Large intestine (tissue), 12 donors: ENCODE results near the gene TECR. TPM values are rescaled to one million over a fixed set of nuclear protein-coding genes. Genes with fewer than 3 reads are reported as not detected.

Experiments used
- DNase-seq, 2 donors: peaks; one replicate each; pipeline versions ENCODE4 v3.0.0 to v3.0.0-alpha.2; 2013
- H3K27ac ChIP-seq: one replicate; pipeline ENCODE4 v1.5.1; 2013; ENCODE audit warnings: low read length
- H3K27me3 ChIP-seq: 2 replicates; pipeline ENCODE4 v1.6.1; 2013; ENCODE audit warnings: low read length; ENCODE audit not compliant: control insufficient read depth, insufficient read depth
- H3K36me3 ChIP-seq: 2 replicates; pipeline ENCODE4 v1.6.1; 2013; ENCODE audit warnings: low read length; ENCODE audit not compliant: control insufficient read depth, insufficient read depth
- H3K4me1 ChIP-seq: one replicate; pipeline ENCODE4 v1.6.1; 2013; ENCODE audit warnings: low read length; ENCODE audit not compliant: control insufficient read depth, insufficient read depth
- H3K4me3 ChIP-seq: one replicate; pipeline ENCODE4 v1.5.1; 2013; ENCODE audit warnings: low read length
- H3K9me3 ChIP-seq: one replicate; pipeline ENCODE4 v1.6.1; 2013; ENCODE audit warnings: mild to moderate bottlenecking, low read depth, low read length, moderate library complexity; ENCODE audit not compliant: control insufficient read depth
- WGBS: methylation state at CpG from one replicate; pipeline ENCODE4 v1.1.5; 2013; ENCODE audit warnings: low lambda C conversion rate; ENCODE audit not compliant: insufficient coverage; 5-methylcytosine and 5-hydroxymethylcytosine counted together
- long read RNA-seq, 11 donors: transcript quantifications; one replicate each; lab custom pipeline, GENCODE V29; 2026
- polyA plus RNA-seq: library from polyadenylated mRNA; unstranded; fragments of 120-200 nt; gene quantifications from one replicate; pipeline ENCODE4 v1.2.1, GENCODE V29; 2013

Gene TECR
- 236 TPM for polyA plus RNA-seq
- long read RNA-seq, donor 1, transcript TECR-201 (13 exons, 1,171 nt), result major isoform, 62 of 245 reads
- long read RNA-seq, donor 1, partial matches to known transcripts, result 167 of 245 reads
- long read RNA-seq, donor 1, other reads (novel, unspliced or antisense), result 11 of 245 reads
- long read RNA-seq, donor 2, transcript TECR-201 (13 exons, 1,171 nt), result major isoform, 112 of 552 reads
- long read RNA-seq, donor 2, transcript TECR-226 (13 exons, 1,170 nt), result minor isoform, 5 of 552 reads
- long read RNA-seq, donor 2, partial matches to known transcripts, result 426 of 552 reads
- long read RNA-seq, donor 2, other reads (novel, unspliced or antisense), result 0 of 552 reads
- long read RNA-seq, donor 3, result 0 reads
- long read RNA-seq, donor 4, transcript TECR-201 (13 exons, 1,171 nt), result major isoform, 17 of 20 reads
- long read RNA-seq, donor 4, partial matches to known transcripts, result 0 of 20 reads
- long read RNA-seq, donor 4, other reads (novel, unspliced or antisense), result 0 of 20 reads
- long read RNA-seq, donor 5, transcript TECR-201 (13 exons, 1,171 nt), result major isoform, 49 of 301 reads
- long read RNA-seq, donor 5, partial matches to known transcripts, result 212 of 301 reads
- long read RNA-seq, donor 5, other reads (novel, unspliced or antisense), result 37 of 301 reads
- long read RNA-seq, donor 6, transcript TECR-201 (13 exons, 1,171 nt), result major isoform, 79 of 479 reads
- long read RNA-seq, donor 6, transcript TECR-226 (13 exons, 1,170 nt), result minor isoform, 5 of 479 reads
- long read RNA-seq, donor 6, partial matches to known transcripts, result 383 of 479 reads
- long read RNA-seq, donor 6, other reads (novel, unspliced or antisense), result 0 of 479 reads
- long read RNA-seq, donor 7, transcript TECR-201 (13 exons, 1,171 nt), result major isoform, 29 of 33 reads
- long read RNA-seq, donor 7, partial matches to known transcripts, result 0 of 33 reads
- long read RNA-seq, donor 7, other reads (novel, unspliced or antisense), result 0 of 33 reads
- long read RNA-seq, donor 8, transcript TECR-226 (13 exons, 1,170 nt), result minor isoform, 6 of 667 reads
- long read RNA-seq, donor 8, transcript TECR-201 (13 exons, 1,171 nt), result major isoform, 157 of 667 reads
- long read RNA-seq, donor 8, partial matches to known transcripts, result 441 of 667 reads
- long read RNA-seq, donor 8, other reads (novel, unspliced or antisense), result 56 of 667 reads
- long read RNA-seq, donor 9, transcript TECR-226 (13 exons, 1,170 nt), result minor isoform, 9 of 541 reads
- long read RNA-seq, donor 9, transcript TECR-201 (13 exons, 1,171 nt), result major isoform, 78 of 541 reads
- long read RNA-seq, donor 9, partial matches to known transcripts, result 412 of 541 reads
- long read RNA-seq, donor 9, other reads (novel, unspliced or antisense), result 35 of 541 reads
- long read RNA-seq, donor 10, transcript TECR-201 (13 exons, 1,171 nt), result major isoform, 106 of 130 reads
- long read RNA-seq, donor 10, partial matches to known transcripts, result 18 of 130 reads
- long read RNA-seq, donor 10, other reads (novel, unspliced or antisense), result 0 of 130 reads
- long read RNA-seq, donor 11, transcript TECR-201 (13 exons, 1,171 nt), result major isoform, 88 of 319 reads
- long read RNA-seq, donor 11, partial matches to known transcripts, result 27 of 319 reads
- long read RNA-seq, donor 11, other reads (novel, unspliced or antisense), result 189 of 319 reads

GRCh38 chr19:14529254-14530004 is at the start of gene TECR:
Gene TECR (plus strand): TSS chr19:14529594. CDS start chr19:14529697, 103 bp downstream.
- DNase-seq, result peak; percentile 100
- H3K36me3 ChIP-seq, result no peaks in the 10 kb centered on the region
- no peaks in the 10 kb centered on the region for H3K9me3 ChIP-seq
- peaks cover 9% of the 10 kb centered on the region for H3K4me1 ChIP-seq
- peak within 1 kb of the TSS; percentile 66 for H3K4me3 ChIP-seq
- no peaks in the 10 kb centered on the region for H3K27me3 ChIP-seq
- no CpG with 5 or more reads among the region's 59 CpGs for WGBS
- peak within 1 kb of the TSS; percentile 98 for H3K27ac ChIP-seq

- Histone ChIP-seq H3K4me3 (no peak overlapping the region), H3K4me1 (peaks cover 2% of the 10 kb centered on the region), H3K36me3 (peaks cover 40% of the 10 kb centered on the region), H3K9me3 (no peaks in the 10 kb centered on the region), H3K27ac (no peak overlapping the region), H3K27me3 (peaks cover 4% of the 10 kb centered on the region)
- DNase-seq, result no peak
- no CpG with 5 or more reads among the region's 43 CpGs for WGBS
These were observed 49.3 kb upstream of the TECR start for GRCh38 chr19:14479975-14480699.

- Histone ChIP-seq H3K4me3 (no peak overlapping the region), H3K9me3 (no peaks in the 10 kb centered on the region), H3K27me3 (no peaks in the 10 kb centered on the region), H3K36me3 (peaks cover 40% of the 10 kb centered on the region), H3K27ac (no peak overlapping the region), H3K4me1 (peaks cover 2% of the 10 kb centered on the region)
- DNase-seq, result no peak
- no CpG with 5 or more reads among the region's 5 CpGs for WGBS
These were observed 48.7 kb upstream of the TECR start for GRCh38 chr19:14480700-14481079.

- H3K36me3 ChIP-seq, result peaks cover 43% of the 10 kb centered on the region
- no peak overlapping the region for H3K4me3 ChIP-seq
- peaks cover 2% of the 10 kb centered on the region for H3K4me1 ChIP-seq
- H3K27ac ChIP-seq, result no peak overlapping the region
- no peaks in the 10 kb centered on the region for H3K27me3 ChIP-seq
- H3K9me3 ChIP-seq, result no peaks in the 10 kb centered on the region
- no CpG with 5 or more reads among the region's 18 CpGs for WGBS
- no peak for DNase-seq
These were observed 47.0 kb upstream of the TECR start for GRCh38 chr19:14482172-14482941.

- Histone ChIP-seq H3K36me3 (peaks cover 27% of the 10 kb centered on the region), H3K27me3 (no peaks in the 10 kb centered on the region), H3K27ac (no peak overlapping the region), H3K9me3 (no peaks in the 10 kb centered on the region), H3K4me1 (no peaks in the 10 kb centered on the region), H3K4me3 (no peak overlapping the region)
- no peak for DNase-seq
- WGBS, result 100% methylated on average over 3 of the region's 16 CpGs
These were observed 41.8 kb upstream of the TECR start for GRCh38 chr19:14487370-14488125.

GRCh38 chr19:14492756-14493337 is 36.5 kb upstream of the TECR start:
- no peak for DNase-seq
- Histone ChIP-seq H3K27me3 (no peaks in the 10 kb centered on the region), H3K4me3 (no peak overlapping the region), H3K36me3 (peaks cover 18% of the 10 kb centered on the region), H3K27ac (no peak overlapping the region), H3K9me3 (no peaks in the 10 kb centered on the region), H3K4me1 (peaks cover 23% of the 10 kb centered on the region)
- no CpG with 5 or more reads among the region's 5 CpGs for WGBS

GRCh38 chr19:14494411-14494810 is 35.0 kb upstream of the TECR start:
- no peak for DNase-seq
- Histone ChIP-seq H3K4me1 (peaks cover 26% of the 10 kb centered on the region), H3K27ac (no peak overlapping the region), H3K27me3 (no peaks in the 10 kb centered on the region), H3K9me3 (no peaks in the 10 kb centered on the region), H3K4me3 (no peak overlapping the region), H3K36me3 (peaks cover 9% of the 10 kb centered on the region)
- no CpG with 5 or more reads among the region's 4 CpGs for WGBS
